BE2C (cell line): ENCODE measurements around the gene AEN.

Source experiments
- DNase-seq: peaks from one replicate; pipeline ENCODE4 v3.0.0-alpha.2; 2020
- H3K27me3 ChIP-seq: fragments of 250-450 bp; sonication (Bioruptor Pico); 2 replicates; pipeline ENCODE4 v1.5.1; 2020; ENCODE audit warnings: mild to moderate bottlenecking
- H3K36me3 ChIP-seq: fragments of 250-450 bp; sonication (Bioruptor Pico); 2 replicates; pipeline ENCODE4 v1.5.1; 2020; ENCODE audit warnings: mild to moderate bottlenecking
- H3K4me1 ChIP-seq: fragments of 250-450 bp; sonication (Bioruptor Pico); 2 replicates; pipeline ENCODE4 v1.5.1; 2020
- H3K4me3 ChIP-seq: 2 replicates; pipeline ENCODE4 v1.5.1; 2011; ENCODE audit warnings: low read depth, low read length
- H3K9me3 ChIP-seq: fragments of 250-450 bp; sonication (Bioruptor Pico); 2 replicates; pipeline ENCODE4 v1.5.1; 2020
- CTCF ChIP-seq: IDR thresholded peaks from 2 replicates; pipeline ENCODE4 v1.5.1; 2012; ENCODE audit warnings: mild to moderate bottlenecking, low read depth, low read length

Gene AEN

GRCh38 chr15:88646951-88647350 is 25.8 kb downstream of the AEN start:
- H3K27me3 ChIP-seq, result no peaks in the 10 kb centered on the region
- no peak for DNase-seq
- peaks cover 3% of the 10 kb centered on the region for H3K4me1 ChIP-seq
- no peak for TF ChIP-seq CTCF
- H3K9me3 ChIP-seq, result no peaks in the 10 kb centered on the region
- H3K4me3 ChIP-seq, result no peak overlapping the region
- no peaks in the 10 kb centered on the region for H3K36me3 ChIP-seq

- H3K4me1 ChIP-seq, result peaks cover 3% of the 10 kb centered on the region
- H3K27me3 ChIP-seq, result no peaks in the 10 kb centered on the region
- no peak for TF ChIP-seq CTCF
- H3K9me3 ChIP-seq, result no peaks in the 10 kb centered on the region
- no peak for DNase-seq
- no peaks in the 10 kb centered on the region for H3K36me3 ChIP-seq
- no peak overlapping the region for H3K4me3 ChIP-seq
Measured at GRCh38 chr15:88647351-88648105, 26.4 kb downstream of the AEN start.

DNA sequence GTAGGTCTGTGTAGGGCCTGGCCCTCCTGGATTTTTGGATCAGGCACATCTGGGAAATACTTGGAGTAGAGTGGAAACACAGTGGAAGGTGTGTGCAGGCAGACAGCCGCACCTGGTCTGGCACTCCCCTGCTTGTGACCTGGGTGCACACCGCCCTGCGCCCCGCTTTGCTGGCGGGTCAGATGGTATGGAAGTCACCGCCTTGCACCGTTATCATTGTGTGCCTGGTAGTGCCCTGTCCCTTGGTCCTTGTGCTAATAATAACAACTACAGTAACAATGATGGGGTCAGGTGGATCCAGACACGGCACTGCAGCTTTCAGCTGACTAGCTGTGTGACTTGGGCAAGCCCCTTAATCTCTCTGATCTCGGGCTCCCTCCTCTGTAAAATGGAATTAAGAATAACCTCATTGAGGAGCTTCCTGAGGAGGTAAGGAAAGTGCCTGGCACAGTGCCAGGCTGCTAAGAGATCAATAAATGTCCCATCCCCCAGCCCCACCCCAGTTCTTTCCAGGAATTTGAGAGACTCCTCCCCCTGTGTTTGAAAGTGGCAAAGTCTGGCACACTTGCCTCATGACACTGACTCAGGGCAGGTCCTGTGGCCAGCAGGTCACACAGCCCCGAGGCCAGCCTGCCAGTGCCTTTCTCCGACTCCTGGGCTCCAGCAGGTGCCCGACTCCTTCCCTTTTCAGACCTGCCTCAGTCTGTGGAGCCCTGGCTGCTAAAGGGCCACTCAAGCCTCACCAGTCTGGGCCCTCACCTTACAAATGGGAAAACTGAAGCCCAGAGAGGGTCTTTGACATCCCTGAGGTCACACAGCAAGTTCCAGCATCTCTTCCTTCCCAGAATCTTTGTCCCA is 27.4 kb downstream of the AEN start:
- no peak for DNase-seq
- H3K9me3 ChIP-seq, result no peaks in the 10 kb centered on the region

DNA sequence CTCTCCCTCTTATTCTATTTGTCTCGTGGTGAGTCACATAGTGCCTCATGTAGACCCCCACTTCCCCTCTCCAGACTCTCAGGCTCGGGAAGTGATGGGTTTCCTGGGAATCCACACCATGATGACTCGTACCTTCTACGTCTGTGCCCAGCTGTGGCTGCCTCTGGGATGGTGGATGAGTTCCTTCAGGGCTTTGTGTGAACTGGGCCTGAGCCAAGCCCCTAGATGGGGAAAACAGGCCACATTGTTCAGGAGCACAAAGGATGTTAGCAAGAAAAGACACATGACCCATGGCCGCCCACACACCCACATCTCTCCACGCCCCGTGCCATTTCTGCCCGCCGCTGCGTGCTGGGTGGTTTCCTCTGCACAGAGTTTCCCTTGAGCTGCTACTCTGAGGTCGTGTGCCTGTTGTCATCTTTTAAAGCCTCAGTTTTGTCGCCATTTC is 28.2 kb downstream of the AEN start:
- no peak for DNase-seq
- H3K4me1 ChIP-seq, result peaks cover 3% of the 10 kb centered on the region
- no peak for TF ChIP-seq CTCF
- no peaks in the 10 kb centered on the region for H3K36me3 ChIP-seq
- no peaks in the 10 kb centered on the region for H3K9me3 ChIP-seq
- H3K27me3 ChIP-seq, result no peaks in the 10 kb centered on the region
- H3K4me3 ChIP-seq, result no peak overlapping the region

More for the DNA sequence above, 27.4 kb downstream of the AEN start:
- Histone ChIP-seq H3K4me1 (peaks cover 3% of the 10 kb centered on the region), H3K27me3 (no peaks in the 10 kb centered on the region), H3K36me3 (no peaks in the 10 kb centered on the region), H3K4me3 (no peak overlapping the region)
- no peak for TF ChIP-seq CTCF

- Histone ChIP-seq H3K36me3 (no peaks in the 10 kb centered on the region), H3K4me3 (no peak overlapping the region), H3K9me3 (no peaks in the 10 kb centered on the region), H3K4me1 (peaks cover 3% of the 10 kb centered on the region), H3K27me3 (no peaks in the 10 kb centered on the region)
- DNase-seq, result no peak
- TF ChIP-seq CTCF, result no peak
Measured at GRCh38 chr15:88649753-88650551, 28.8 kb downstream of the AEN start.
